GM12878 (cell line): ENCODE measurements around the gene SENP3. TPM values are rescaled to one million over a fixed set of nuclear protein-coding genes. Genes with fewer than 3 reads are reported as not detected.
A peak's percentile ranks its signal among the peaks of the same experiment; 100 is the strongest.

Source experiments
- ASH2L ChIP-seq: fragments of 300-600, 200-600 bp; sonication (generic); IDR thresholded peaks from 2 replicates; pipeline ENCODE4 v1.6.1; 2017; ENCODE audit warnings: low read depth, mild to moderate bottlenecking, borderline replicate concordance
- BACH1 ChIP-seq: fragments of 450-650 bp; IDR thresholded peaks from 2 replicates; pipeline ENCODE4 v1.6.1; 2017; ENCODE audit warnings: mild to moderate bottlenecking, borderline replicate concordance
- CHD4 ChIP-seq: fragments of 200-600 bp; sonication (generic); IDR thresholded peaks from 2 replicates; pipeline ENCODE4 v1.6.1; 2016; ENCODE audit warnings: mild to moderate bottlenecking
- CREB1 ChIP-seq: IDR thresholded peaks from 2 replicates; pipeline ENCODE4 v1.6.1; 2012; ENCODE audit warnings: low read depth, mild to moderate bottlenecking, inconsistent platforms
- DPF2 ChIP-seq: fragments of 450-650 bp; IDR thresholded peaks from 2 replicates; pipeline ENCODE4 v1.6.1; 2017; ENCODE audit warnings: mild to moderate bottlenecking
- EP300 ChIP-seq, 2 experiments: fragments of 150-350 bp in 1 of 2; IDR thresholded peaks; 2 replicates each; pipeline ENCODE4 v1.6.1; 2011 to 2012; ENCODE audit warnings: low read depth in 2 of 2, low read length in 2 of 2, borderline replicate concordance in 1 of 2, improper control_type of control experiment in 1 of 2, inconsistent platforms in 1 of 2; ENCODE audit not compliant: control insufficient read depth in 1 of 2
- EZH2 ChIP-seq: IDR thresholded peaks from 2 replicates; pipeline ENCODE4 v1.6.1; 2012; ENCODE audit warnings: low read depth, mild to moderate bottlenecking, control low read depth, inconsistent platforms, low read length, borderline replicate concordance; ENCODE audit not compliant: control insufficient read depth
- FOS ChIP-seq: IDR thresholded peaks from 3 replicates; pipeline ENCODE4 v1.6.1; 2011; ENCODE audit warnings: borderline replicate concordance; ENCODE audit not compliant: insufficient read length; ENCODE audit errors: extremely low read depth
- HDAC6 ChIP-seq: fragments of 200-600 bp; sonication (generic); IDR thresholded peaks from one replicate; pipeline ENCODE4 v1.8.0; 2017; ENCODE audit warnings: antibody characterized with exemption; ENCODE audit not compliant: unreplicated experiment
- IKZF2 ChIP-seq, 2 experiments: fragments of 450-650 bp; IDR thresholded peaks; 2 replicates each; pipeline ENCODE4 v1.6.1; 2017; ENCODE audit warnings: mild to moderate bottlenecking in 2 of 2, moderate library complexity in 2 of 2
- KDM1A ChIP-seq: fragments of 200-600 bp; sonication (generic); IDR thresholded peaks from 2 replicates; pipeline ENCODE4 v1.6.1; 2016; ENCODE audit warnings: borderline replicate concordance
- MAX ChIP-seq: IDR thresholded peaks from 2 replicates; pipeline ENCODE4 v1.6.1; 2012; ENCODE audit warnings: low read depth, low read length, improper control_type of control experiment
- NR2F1 ChIP-seq: fragments of 450-650 bp; conservative IDR thresholded peaks from 2 replicates; pipeline ENCODE4 v1.6.1; 2017; ENCODE audit warnings: mild to moderate bottlenecking
- POLR2AphosphoS2 ChIP-seq: IDR thresholded peaks from 2 replicates; pipeline ENCODE4 v1.6.1; 2011; ENCODE audit warnings: low read depth, mild to moderate bottlenecking, low read length, improper control_type of control experiment, moderate library complexity
- RB1 ChIP-seq: fragments of 450-650 bp; formaldehyde crosslinking; IDR thresholded peaks from 2 replicates; pipeline ENCODE4 v1.6.1; 2017; ENCODE audit warnings: mild to moderate bottlenecking, borderline replicate concordance
- RCOR1 ChIP-seq: conservative IDR thresholded peaks from 2 replicates; pipeline ENCODE4 v1.6.1; 2012; ENCODE audit warnings: low read depth, low read length, improper control_type of control experiment
- SMAD1 ChIP-seq: fragments of 450-650 bp; IDR thresholded peaks from 2 replicates; pipeline ENCODE4 v1.6.1; 2018; ENCODE audit warnings: mild to moderate bottlenecking, low read depth; ENCODE audit not compliant: partially characterized antibody
- SMAD5 ChIP-seq: IDR thresholded peaks from 2 replicates; pipeline ENCODE4 v1.6.1; 2016; ENCODE audit warnings: antibody characterized with exemption, low read depth
- SUPT20H ChIP-seq: IDR thresholded peaks from 2 replicates; pipeline ENCODE4 v1.6.1; 2011; ENCODE audit warnings: low read depth, mild to moderate bottlenecking, low read length, moderate library complexity, borderline replicate concordance; ENCODE audit not compliant: control insufficient read depth
- TCF3 ChIP-seq: IDR thresholded peaks from 2 replicates; pipeline ENCODE4 v1.6.1; 2012; ENCODE audit warnings: low read depth, mild to moderate bottlenecking, low read length, borderline replicate concordance; ENCODE audit not compliant: insufficient read depth
- WRNIP1 ChIP-seq: IDR thresholded peaks from 2 replicates; pipeline ENCODE4 v1.6.1; 2011; ENCODE audit warnings: low read depth, low read length, improper control_type of control experiment, borderline replicate concordance
- YBX1 ChIP-seq: fragments of 450-650 bp; IDR thresholded peaks from 2 replicates; pipeline ENCODE4 v1.6.1; 2016; ENCODE audit warnings: antibody characterized with exemption
- ZBTB33 ChIP-seq: fragments of 450-650 bp; IDR thresholded peaks from 2 replicates; pipeline ENCODE4 v1.6.1; 2017; ENCODE audit warnings: mild to moderate bottlenecking
- ZNF207 ChIP-seq: fragments of 450-650 bp; IDR thresholded peaks from 2 replicates; pipeline ENCODE4 v1.6.1; 2014; ENCODE audit warnings: antibody characterized with exemption, mild to moderate bottlenecking, borderline replicate concordance
- ZNF24 ChIP-seq: fragments of 450-650 bp; IDR thresholded peaks from 2 replicates; pipeline ENCODE4 v1.6.1; 2017; ENCODE audit warnings: antibody characterized with exemption, mild to moderate bottlenecking
- ZNF622 ChIP-seq: fragments of 450-650 bp; IDR thresholded peaks from 2 replicates; pipeline ENCODE4 v1.6.1; 2017; ENCODE audit warnings: mild to moderate bottlenecking, inconsistent platforms
- polyA plus RNA-seq, 11 experiments: library from polyadenylated mRNA; depleted of rRNA in 4 of 11; unstranded in 6 of 11; stranded (reverse) in 5 of 11; fragments of >200 nt; fragmentation: Nextera tagmentation in 4 of 11; fragmentation: Illumina TruSeq in 1 of 11; extraction: Ambion mirVana in 4 of 11; extraction: Trizol in 1 of 11; gene quantifications; 1 replicate in 1 of 11; 2 replicates in 10 of 11; pipeline versions ENCODE4 v1.2.1 to v1.2.3, GENCODE V29; 2011 to 2016; ENCODE audit warnings: inconsistent platforms in 2 of 11, missing spikeins in 2 of 11, low read depth in 1 of 11
- total RNA-seq, 4 experiments: library from RNA; depleted of rRNA in 3 of 4; stranded (reverse); fragments of >200 nt in 3 of 4; fragmentation: Illumina TruSeq in 1 of 4; extraction: Trizol in 1 of 4; gene quantifications; 2 replicates each; pipeline versions ENCODE4 v1.2.1 to v1.2.3, GENCODE V29; 2013 to 2021
- TF ChIP-seq, protein P1 (sequence below): fragments of 450-650 bp; IDR thresholded peaks from 2 replicates; pipeline ENCODE4 v1.6.1; 2014; ENCODE audit warnings: mild to moderate bottlenecking

The SENP3 gene
- total and polyA plus RNA-seq, 10 of the 15 experiments (the other 5 are each of a cell fraction or from before 2014, with no cell fraction given): 1.8 to 113 (median 72.3) TPM

GRCh38 chr17:7572588-7573323 is 11.0 kb downstream of the SENP3 start (continued):
- 0 out of 2 replicates have a peak, but pooled peaks have one; percentile 25 for TF ChIP-seq RCOR1
- TF ChIP-seq ZBTB33: no peak
- no peak for TF ChIP-seq ZNF622
- TF ChIP-seq SMAD1: peak; percentile 95
- TF ChIP-seq YBX1: no peak
- peak; percentile 100 for TF ChIP-seq DPF2
- peak; percentile 98 for TF ChIP-seq SMAD5
- TF ChIP-seq EZH2: no peak
- TF ChIP-seq RB1: no peak; the same call in 1 of the 2 replicates
- TF ChIP-seq EP300 (IDR thresholded peaks at IDR 0.05; ENCODE audit: borderline replicate concordance in 1 of 2, control insufficient read depth in 1 of 2, low read depth in 2 of 2, low read length in 2 of 2): no peak
- TF ChIP-seq HDAC6: peak; percentile 96
- TF ChIP-seq, protein P1, sequence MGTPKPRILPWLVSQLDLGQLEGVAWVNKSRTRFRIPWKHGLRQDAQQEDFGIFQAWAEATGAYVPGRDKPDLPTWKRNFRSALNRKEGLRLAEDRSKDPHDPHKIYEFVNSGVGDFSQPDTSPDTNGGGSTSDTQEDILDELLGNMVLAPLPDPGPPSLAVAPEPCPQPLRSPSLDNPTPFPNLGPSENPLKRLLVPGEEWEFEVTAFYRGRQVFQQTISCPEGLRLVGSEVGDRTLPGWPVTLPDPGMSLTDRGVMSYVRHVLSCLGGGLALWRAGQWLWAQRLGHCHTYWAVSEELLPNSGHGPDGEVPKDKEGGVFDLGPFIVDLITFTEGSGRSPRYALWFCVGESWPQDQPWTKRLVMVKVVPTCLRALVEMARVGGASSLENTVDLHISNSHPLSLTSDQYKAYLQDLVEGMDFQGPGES: peak; percentile 99
- TF ChIP-seq IKZF2 (IDR thresholded peaks at IDR 0.05): peak in 1 of 2 experiments; percentile 66; a peak in 1 of 4 replicates
- peak; percentile 89; the same call in 1 of the 2 replicates for TF ChIP-seq TCF3
- TF ChIP-seq NR2F1: no peak; the same call in 1 of the 2 replicates
- TF ChIP-seq SUPT20H: no peak
- no peak; the same call in 1 of the 2 replicates for TF ChIP-seq BACH1
- TF ChIP-seq KDM1A: no peak
- TF ChIP-seq FOS: peak; percentile 92
- TF ChIP-seq MAX: no peak
- no peak for TF ChIP-seq ZNF24
- no peak; the same call in 1 of the 2 replicates for TF ChIP-seq ZNF207
- peak; percentile 62; the same call in 1 of the 2 replicates for TF ChIP-seq WRNIP1
- TF ChIP-seq POLR2AphosphoS2: peak; percentile 98
- TF ChIP-seq CREB1: peak; percentile 98
- peak; percentile 73; the same call in 1 of the 2 replicates for TF ChIP-seq ASH2L
- TF ChIP-seq CHD4: no peak
